B cell (primary cell): ENCODE results near the gene DEPDC4. TPM values are rescaled to one million over a fixed set of nuclear protein-coding genes. Genes with fewer than 3 reads are reported as not detected.

Experiments used
- ATAC-seq: fragments of 200-7000 bp; cut with Tn5 transposase; one replicate; pipeline ENCODE4 v1.10.0; 2021; ENCODE audit warnings: low read depth, mild to moderate bottlenecking, moderate number of reproducible peaks, moderate library complexity
- CTCF ChIA-PET: fragments of 350-600 bp; sonication (Branson Sonifier 250); formaldehyde crosslinking; loops from one replicate; lab custom pipeline; 2021; ENCODE audit warnings: antibody characterized with exemption, inconsistent platforms; lab: Charles Lee
- POLR2A ChIA-PET: fragments of 350-600 bp; sonication (Branson Sonifier 250); formaldehyde crosslinking; loops from one replicate; lab custom pipeline; 2021; ENCODE audit warnings: antibody characterized with exemption; lab: Charles Lee
- DNase-seq: peaks from one replicate; pipeline ENCODE4 v3.0.0; 2013
- H2AFZ ChIP-seq: 2 replicates; pipeline ENCODE4 v1.6.1; 2012; ENCODE audit warnings: mild to moderate bottlenecking, low read depth, low read length; ENCODE audit not compliant: insufficient read depth, poor library complexity, severe bottlenecking
- H3K27ac ChIP-seq, 2 donors: 1 replicate in 1 of 2; 2 replicates in 1 of 2; pipeline ENCODE4 v1.5.1; 2012 to 2013; ENCODE audit warnings: low read length in 2 of 2, mild to moderate bottlenecking in 2 of 2, moderate library complexity in 1 of 2
- H3K27me3 ChIP-seq, 4 experiments: fragments of 200-600 bp in 1 of 4; sonication (generic) in 1 of 4; replicated peaks in 1 of 4; 1 replicate in 2 of 4; 2 replicates in 2 of 4; pipeline versions ENCODE4 v1.6.1 to v1.7.0; 2013 to 2016; ENCODE audit warnings: low read length in 3 of 4, mild to moderate bottlenecking in 2 of 4, mixed read lengths in 1 of 4, moderate library complexity in 1 of 4; ENCODE audit not compliant: insufficient read depth in 4 of 4, control insufficient read depth in 3 of 4; ENCODE audit errors: control extremely low read depth in 1 of 4
- H3K36me3 ChIP-seq, 2 experiments: replicated peaks in 1 of 2; 1 replicate in 1 of 2; 2 replicates in 1 of 2; pipeline versions ENCODE4 v1.6.1 to v1.7.1; 2013; ENCODE audit warnings: low read length in 1 of 2; ENCODE audit not compliant: insufficient read depth in 2 of 2, control insufficient read depth in 1 of 2; ENCODE audit errors: control extremely low read depth in 1 of 2, extremely low read depth in 1 of 2
- H3K4me1 ChIP-seq, 2 donors: fragments of 200-600 bp in 1 of 2; sonication (generic) in 1 of 2; 1 replicate in 1 of 2; 2 replicates in 1 of 2; pipeline versions ENCODE4 v1.5.1 to v1.6.1; 2013 to 2017; ENCODE audit warnings: low read length in 2 of 2; ENCODE audit not compliant: control insufficient read depth in 2 of 2, insufficient read depth in 2 of 2
- H3K4me2 ChIP-seq: replicated peaks from 2 replicates; pipeline ENCODE3; 2012; ENCODE audit warnings: mild to moderate bottlenecking, low read depth, low read length; ENCODE audit not compliant: poor library complexity, severe bottlenecking
- H3K4me3 ChIP-seq, 5 experiments: fragments of 200-600 bp in 1 of 5; sonication (generic) in 1 of 5; 1 replicate in 3 of 5; 2 replicates in 2 of 5; pipeline versions ENCODE4 v1.5.1 to v1.7.0; 2011 to 2016; ENCODE audit warnings: low read length in 4 of 5, mild to moderate bottlenecking in 4 of 5, low read depth in 2 of 5, control low read depth in 1 of 5, moderate library complexity in 1 of 5; ENCODE audit not compliant: insufficient read depth in 1 of 5; ENCODE audit errors: control extremely low read depth in 1 of 5, extremely low read depth in 1 of 5
- H3K79me2 ChIP-seq: fragments of 200-600 bp; sonication (generic); one replicate; pipeline ENCODE4 v1.6.0; 2016; ENCODE audit warnings: low read length; ENCODE audit not compliant: control insufficient read depth, insufficient read depth
- H3K9ac ChIP-seq: fragments of 200-600 bp; sonication (generic); 2 replicates; pipeline ENCODE4 v1.6.1; 2017; ENCODE audit warnings: mild to moderate bottlenecking, low read length, moderate library complexity
- H3K9me3 ChIP-seq, 3 donors: one replicate each; pipeline versions ENCODE4 v1.6.1 to v1.7.1; 2013; ENCODE audit warnings: low read length in 2 of 3; ENCODE audit not compliant: control insufficient read depth in 2 of 3, insufficient read depth in 1 of 3; ENCODE audit errors: control extremely low read depth in 1 of 3
- H4K20me1 ChIP-seq: 2 replicates; pipeline ENCODE4 v1.6.0; 2012; ENCODE audit warnings: mild to moderate bottlenecking, low read length; ENCODE audit not compliant: insufficient read depth, control insufficient read depth, poor library complexity, severe bottlenecking
- H3K27ac Mint-ChIP-seq: one replicate; pipeline ENCODE4 v1.8.0; 2021; ENCODE audit warnings: mixed read lengths
- H3K27me3 Mint-ChIP-seq: one replicate; pipeline ENCODE4 v1.8.0; 2021; ENCODE audit warnings: mixed read lengths
- H3K4me1 Mint-ChIP-seq: one replicate; pipeline ENCODE4 v1.8.0; 2021; ENCODE audit warnings: mixed read lengths
- H3K4me3 Mint-ChIP-seq: one replicate; pipeline ENCODE4 v1.8.0; 2021; ENCODE audit warnings: mixed read lengths
- H3K9me3 Mint-ChIP-seq: one replicate; pipeline ENCODE4 v1.8.0; 2022; ENCODE audit warnings: mixed read lengths; ENCODE audit not compliant: insufficient read depth
- EZH2 ChIP-seq: IDR thresholded peaks from 2 replicates; pipeline ENCODE4 v1.6.1; 2012; ENCODE audit warnings: borderline replicate concordance, low read depth, mild to moderate bottlenecking, moderate library complexity, low read length; ENCODE audit not compliant: insufficient read depth, poor library complexity, severe bottlenecking
- WGBS: methylation state at CpG from one replicate; pipeline ENCODE4 v1.1.5; 2013; ENCODE audit warnings: missing lambda C conversion rate; ENCODE audit not compliant: insufficient coverage; 5-methylcytosine and 5-hydroxymethylcytosine counted together
- intact Hi-C: fragments of 100-400 bp; cut with micrococcal nuclease; formaldehyde crosslinking; loops from one replicate; pipeline ENCODE4 v1.10.0; 2022
- polyA plus RNA-seq: library from polyadenylated mRNA; depleted of rRNA; stranded (reverse); fragments of >200 nt; gene quantifications from 2 replicates; pipeline ENCODE4 v1.2.3, GENCODE V29; 2012
- total RNA-seq, 2 donors: library from RNA; stranded (reverse); fragments of 120-200 nt in 1 of 2; gene quantifications; 1 replicate in 1 of 2; 2 replicates in 1 of 2; pipeline versions ENCODE4 v1.2.3 to v1.2.4, GENCODE V29; 2013 to 2022
- TF ChIP-seq, protein P1 (sequence below): fragments of 200-600 bp; IDR thresholded peaks from one replicate; pipeline ENCODE4 v1.8.0; 2022; ENCODE audit warnings: antibody characterized with exemption, mild to moderate bottlenecking

DEPDC4 gene
- total and polyA plus RNA-seq, 2 donors (not counting 1 experiment from before 2014, with no cell fraction given) = 1.2 to 1.8 TPM

DNA sequence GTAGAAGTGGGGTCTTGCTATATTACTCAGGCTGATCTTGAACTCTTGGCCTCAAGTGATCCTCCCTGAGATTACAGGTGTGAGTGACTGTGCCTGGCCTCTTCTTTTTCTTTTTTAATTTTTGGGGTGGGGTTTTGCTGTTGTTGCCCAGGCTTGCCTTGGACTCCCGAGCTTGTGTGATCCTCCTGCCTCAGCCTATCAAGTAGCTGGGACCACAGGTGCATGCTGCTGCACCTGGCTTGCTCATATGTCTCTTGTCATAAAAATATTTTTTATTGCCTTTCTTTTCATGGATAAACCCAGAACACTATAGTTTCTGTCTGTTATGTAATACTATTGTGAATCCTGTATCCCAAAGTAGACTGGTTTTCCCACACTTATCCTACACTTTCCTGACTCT, 26.1 kb upstream of the DEPDC4 start:
- no peak overlapping the region for H2AFZ ChIP-seq
- H3K27ac ChIP-seq = no peak overlapping the region
- no peak overlapping the region for H3K4me3 ChIP-seq
- no peak overlapping the region for H3K9ac ChIP-seq
- no peaks in the 10 kb centered on the region for H3K27me3 ChIP-seq
- no peaks in the 10 kb centered on the region for H3K27me3 Mint-ChIP-seq
- no peaks in the 10 kb centered on the region for H3K79me2 ChIP-seq
- intact Hi-C loops = no loop called here
- no CpG with 5 or more reads among the region's 1 CpG for WGBS
- POLR2A ChIA-PET = interaction anchor here (0.5 kb wide), 1 partner anchor 53 kb away, joined by 8 read pairs; no protein-coding TSS in a partner anchor
- no peak overlapping the region for H3K4me3 Mint-ChIP-seq
- no peaks in the 10 kb centered on the region for H3K9me3 Mint-ChIP-seq
- H3K27ac Mint-ChIP-seq = no peak overlapping the region
- DNase-seq (no peak), ATAC-seq (no peak)
- H3K9me3 ChIP-seq = no peaks in the 10 kb centered on the region
- H3K4me2 ChIP-seq = no peak overlapping the region
- H4K20me1 ChIP-seq = no peaks in the 10 kb centered on the region
- peaks cover 0 to 29% of the 10 kb centered on the region in 2 experiments for H3K36me3 ChIP-seq
- H3K4me1 Mint-ChIP-seq = no peaks in the 10 kb centered on the region
- H3K4me1 ChIP-seq = no peaks in the 10 kb centered on the region
- TF ChIP-seq, protein P1, sequence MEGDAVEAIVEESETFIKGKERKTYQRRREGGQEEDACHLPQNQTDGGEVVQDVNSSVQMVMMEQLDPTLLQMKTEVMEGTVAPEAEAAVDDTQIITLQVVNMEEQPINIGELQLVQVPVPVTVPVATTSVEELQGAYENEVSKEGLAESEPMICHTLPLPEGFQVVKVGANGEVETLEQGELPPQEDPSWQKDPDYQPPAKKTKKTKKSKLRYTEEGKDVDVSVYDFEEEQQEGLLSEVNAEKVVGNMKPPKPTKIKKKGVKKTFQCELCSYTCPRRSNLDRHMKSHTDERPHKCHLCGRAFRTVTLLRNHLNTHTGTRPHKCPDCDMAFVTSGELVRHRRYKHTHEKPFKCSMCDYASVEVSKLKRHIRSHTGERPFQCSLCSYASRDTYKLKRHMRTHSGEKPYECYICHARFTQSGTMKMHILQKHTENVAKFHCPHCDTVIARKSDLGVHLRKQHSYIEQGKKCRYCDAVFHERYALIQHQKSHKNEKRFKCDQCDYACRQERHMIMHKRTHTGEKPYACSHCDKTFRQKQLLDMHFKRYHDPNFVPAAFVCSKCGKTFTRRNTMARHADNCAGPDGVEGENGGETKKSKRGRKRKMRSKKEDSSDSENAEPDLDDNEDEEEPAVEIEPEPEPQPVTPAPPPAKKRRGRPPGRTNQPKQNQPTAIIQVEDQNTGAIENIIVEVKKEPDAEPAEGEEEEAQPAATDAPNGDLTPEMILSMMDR = no peak
- no peak for TF ChIP-seq EZH2
- CTCF ChIA-PET = no interaction called here

DNA sequence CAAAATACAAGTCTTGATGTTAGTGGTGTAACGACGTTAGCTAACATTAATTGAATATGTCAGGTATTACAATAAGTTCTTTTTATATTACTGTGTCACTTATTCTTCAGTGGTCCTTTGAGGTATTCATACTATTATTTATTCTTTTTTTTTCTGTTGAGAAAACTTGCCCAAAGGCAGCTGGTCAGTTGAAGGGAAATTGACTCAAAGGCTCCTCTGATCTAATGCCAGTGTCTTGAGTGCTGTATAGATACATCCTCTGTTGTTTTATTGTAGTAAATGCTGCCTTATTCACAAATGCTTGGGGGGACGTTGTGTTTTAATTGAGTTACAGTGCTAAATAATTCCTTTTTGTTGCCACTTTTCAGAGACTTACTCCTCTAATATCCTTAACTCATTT, 23.1 kb upstream of the DEPDC4 start:
- no peak overlapping the region for H3K27ac Mint-ChIP-seq
- POLR2A ChIA-PET = no interaction called here
- Histone ChIP-seq H3K4me1 (no peaks in the 10 kb centered on the region), H3K9me3 (no peaks in the 10 kb centered on the region), H3K79me2 (no peaks in the 10 kb centered on the region), H3K4me3 (no peak overlapping the region), H3K9ac (no peak overlapping the region), H3K27ac (no peak overlapping the region), H2AFZ (no peak overlapping the region), H3K36me3 (peaks cover 0 to 26% of the 10 kb centered on the region in 2 experiments), H3K27me3 (no peaks in the 10 kb centered on the region), H3K4me2 (no peak overlapping the region), H4K20me1 (no peaks in the 10 kb centered on the region)
- H3K27me3 Mint-ChIP-seq = no peaks in the 10 kb centered on the region
- DNase-seq (no peak), ATAC-seq (no peak)
- intact Hi-C loops = no loop called here
- CTCF ChIA-PET = no interaction called here
- H3K4me1 Mint-ChIP-seq = no peaks in the 10 kb centered on the region
- WGBS = no CpG with 5 or more reads among the region's 3 CpGs
- no peak for TF ChIP-seq EZH2
- TF ChIP-seq, protein P1 = no peak
- H3K4me3 Mint-ChIP-seq = no peak overlapping the region
- H3K9me3 Mint-ChIP-seq = no peaks in the 10 kb centered on the region
